Activated gamma-delta T cell treated with anti-CD3 and anti-CD28 coated beads, Interleukin-2, amount 50 U/mL, for 16 hours (primary cell): Measurements from ENCODE around the gene IPO9.
"Not testable (repeated sequence)": the region's sequence is repeated elsewhere in the genome, so short reads cannot be mapped to it uniquely, and the experiment has no call there.

Experiments
- DNase-seq: peaks from one replicate; pipeline ENCODE4 v3.0.0-alpha.2; 2020; ENCODE audit warnings: low read depth

The IPO9 gene

DNA sequence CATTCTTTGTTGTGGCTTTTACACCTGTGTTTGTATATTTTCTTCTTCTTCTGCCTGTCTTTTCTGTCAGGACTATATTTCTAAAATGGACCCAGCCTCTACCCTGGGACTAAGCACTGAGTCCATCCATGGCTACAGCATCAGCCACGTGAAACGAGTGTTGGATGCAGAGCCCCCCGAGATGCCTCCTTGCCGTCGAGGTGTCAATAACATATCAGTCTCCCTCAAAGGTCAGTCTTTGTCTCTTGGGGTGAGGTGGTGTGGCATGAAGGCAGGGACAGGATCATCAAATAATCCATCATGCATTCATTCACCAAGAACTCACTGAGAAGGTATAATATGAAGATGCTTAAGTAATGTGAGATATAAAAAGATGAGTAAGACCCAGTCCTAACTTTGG, 19.1 kb upstream of the IPO9 start:
- no peak for DNase-seq

DNA sequence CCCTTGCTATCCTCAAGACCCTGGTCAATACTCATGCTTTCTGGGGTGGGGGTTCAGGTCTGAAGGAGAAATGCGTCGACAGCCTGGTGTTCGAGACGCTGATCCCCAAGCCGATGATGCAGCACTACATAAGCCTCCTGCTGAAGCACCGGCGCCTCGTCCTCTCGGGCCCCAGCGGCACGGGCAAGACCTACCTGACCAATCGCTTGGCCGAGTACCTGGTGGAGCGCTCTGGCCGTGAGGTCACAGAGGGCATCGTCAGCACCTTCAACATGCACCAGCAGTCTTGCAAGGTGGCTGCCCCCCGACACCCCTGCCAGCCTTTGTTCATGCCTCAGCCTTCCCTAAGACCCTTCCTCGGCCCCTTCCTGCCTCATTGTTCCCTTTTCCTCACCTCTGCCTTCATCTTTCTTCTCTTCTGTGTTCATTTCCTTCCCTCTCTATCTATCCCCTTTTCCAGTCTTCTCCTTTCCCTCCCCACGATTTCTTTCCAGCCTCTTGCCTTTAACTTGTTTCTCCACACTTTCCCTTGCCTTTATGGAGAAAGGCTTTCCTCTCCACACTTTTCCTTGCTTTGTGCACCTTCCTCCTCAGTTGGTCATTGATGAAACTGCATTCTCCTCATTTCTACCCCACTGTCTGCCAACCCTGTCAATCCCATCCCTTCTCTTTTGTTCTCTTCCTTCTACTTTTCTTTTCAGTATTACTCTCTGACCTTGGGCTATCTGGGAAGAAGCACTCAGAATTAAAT, 18.3 kb upstream of the IPO9 start:
- no peak for DNase-seq

DNA sequence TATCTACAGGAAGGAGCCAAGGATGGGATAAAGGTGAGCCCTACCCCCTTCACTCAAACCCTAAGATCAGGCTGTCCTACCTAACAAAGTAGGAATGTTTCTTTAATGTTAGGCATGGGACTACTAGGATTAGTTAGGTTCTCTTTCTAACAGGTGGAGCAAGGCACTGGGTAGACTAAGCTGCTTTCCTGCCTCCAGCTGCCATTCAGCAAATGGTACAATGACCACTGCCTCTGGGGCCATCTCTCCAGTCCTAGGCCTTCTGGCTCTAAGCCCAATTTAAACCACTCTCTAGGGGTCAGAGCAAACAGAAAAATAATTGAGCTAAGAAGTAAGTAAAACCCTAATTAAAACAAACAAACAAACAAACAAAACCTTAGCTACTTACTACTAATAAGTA, 15.7 kb upstream of the IPO9 start:
- no peak for DNase-seq

DNA sequence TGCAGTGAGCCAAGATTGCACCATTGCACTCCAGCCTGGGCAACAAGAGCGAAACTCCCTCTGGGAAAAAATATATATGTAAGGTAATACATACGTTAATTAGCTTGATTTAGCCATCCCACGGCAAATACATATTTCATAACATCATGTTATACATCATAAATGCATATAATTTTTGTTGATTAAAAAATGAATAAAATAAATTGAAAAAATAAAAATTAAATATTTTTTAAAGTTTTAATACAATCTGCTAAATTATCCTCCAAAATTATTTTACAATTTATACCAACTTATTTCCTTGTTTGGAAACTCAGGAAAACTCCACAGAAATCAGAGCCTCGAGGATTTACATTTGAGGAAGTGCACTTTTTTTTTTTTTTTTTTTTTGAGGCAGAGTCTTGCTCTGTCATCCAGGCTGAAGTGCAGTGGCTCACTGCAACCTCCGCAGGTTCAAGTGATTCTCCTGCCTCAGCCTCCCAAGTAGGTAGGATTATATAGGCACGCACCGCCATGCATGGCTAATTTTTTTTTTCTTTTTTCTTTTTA, 12.6 kb upstream of the IPO9 start:
- no peak for DNase-seq

DNA sequence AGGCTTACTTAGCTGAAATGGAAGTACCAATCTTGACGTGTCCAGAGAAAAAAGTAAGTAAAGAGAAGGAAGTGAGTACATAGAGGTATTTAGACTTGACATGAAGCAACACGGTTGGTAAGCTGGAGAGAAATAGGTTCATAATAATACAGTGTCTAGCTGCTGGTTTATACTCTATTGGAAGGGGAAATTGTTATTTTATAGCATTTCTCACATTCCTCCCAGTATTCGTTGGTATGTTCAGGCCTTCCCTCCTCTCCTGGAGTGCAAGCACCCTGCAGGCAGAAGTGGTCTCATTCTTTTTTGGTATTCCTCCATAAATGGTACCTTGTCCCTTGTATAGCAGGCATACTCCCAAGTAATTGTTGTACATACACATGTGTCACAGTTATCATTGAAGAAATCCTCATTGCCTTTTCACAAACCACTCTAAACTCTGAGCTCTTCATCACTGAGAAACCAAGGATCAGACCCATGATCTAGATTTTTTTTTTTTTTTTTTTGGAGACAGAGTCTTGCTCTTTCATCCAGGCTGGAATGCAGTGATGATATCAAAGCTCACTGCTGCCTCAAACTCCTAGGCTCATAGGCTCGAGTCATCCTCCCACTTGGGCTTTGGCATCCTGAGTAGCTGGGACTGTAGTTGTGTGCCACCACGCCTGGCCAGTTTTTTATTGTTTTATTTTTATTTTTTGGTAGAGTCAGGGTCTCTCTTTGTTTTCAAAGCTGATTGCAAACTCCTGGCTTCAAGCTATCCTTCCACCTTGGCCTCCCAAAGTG, 9.8 kb upstream of the IPO9 start:
- no peak for DNase-seq

DNA sequence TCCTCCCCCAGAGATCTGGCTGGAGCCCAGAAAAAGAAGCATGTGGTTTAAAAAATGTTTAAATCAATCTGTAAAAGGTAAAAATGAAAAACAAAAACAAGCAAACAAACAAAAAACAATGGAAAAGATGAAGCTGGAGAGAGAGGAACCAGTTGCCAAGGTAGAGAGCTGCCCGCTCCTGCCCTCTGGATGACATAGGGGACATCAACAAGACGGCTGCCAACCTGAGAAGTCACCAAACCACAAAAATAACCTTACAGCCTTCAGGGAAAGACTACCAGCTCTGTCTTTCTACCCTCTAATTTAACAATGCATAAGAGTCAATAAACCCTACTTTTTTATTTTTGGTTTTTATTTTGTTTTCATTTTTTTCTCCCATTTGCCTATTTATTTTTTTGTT, 8.5 kb upstream of the IPO9 start:
- DNase-seq: no peak

DNA sequence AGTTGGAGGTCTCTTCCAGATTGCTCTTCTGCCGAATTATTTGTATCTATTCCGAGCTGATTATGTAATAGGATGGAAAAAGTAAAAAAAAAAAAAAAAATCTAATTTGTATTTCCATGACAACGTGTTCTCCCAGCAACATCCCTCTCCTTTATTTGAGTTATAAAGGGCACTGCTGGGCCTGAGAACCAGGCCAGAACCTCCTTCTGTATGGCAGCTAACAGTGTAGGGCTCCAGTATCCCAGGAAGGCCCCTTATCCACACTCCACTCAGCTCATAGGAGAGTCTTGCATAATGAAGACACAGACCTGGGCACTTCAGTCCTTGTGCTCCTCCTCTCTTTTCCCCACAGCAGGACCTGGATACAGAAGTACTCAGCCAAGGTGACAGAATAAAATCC, 3.7 kb upstream of the IPO9 start:
- no peak for DNase-seq

DNA sequence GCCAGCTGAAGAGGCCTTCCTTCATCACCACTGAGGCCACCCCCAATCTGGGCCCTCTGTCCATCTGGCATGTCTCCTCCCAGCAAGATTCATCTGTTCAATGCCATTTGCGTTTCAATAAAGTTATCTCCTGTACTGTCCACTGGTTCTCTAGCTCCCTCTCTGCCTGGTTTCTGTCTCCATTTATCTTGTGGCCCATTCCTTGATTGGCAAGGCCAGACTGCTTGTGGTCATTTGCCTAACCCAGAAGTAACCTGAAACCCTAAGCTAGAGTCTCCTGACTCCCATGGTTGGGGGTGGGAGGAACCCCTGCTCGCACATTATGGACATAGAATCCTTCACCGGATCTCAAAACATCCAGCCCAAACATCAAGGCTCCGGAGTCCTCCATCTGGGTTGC, 2.1 kb upstream of the IPO9 start:
- no peak for DNase-seq

DNA sequence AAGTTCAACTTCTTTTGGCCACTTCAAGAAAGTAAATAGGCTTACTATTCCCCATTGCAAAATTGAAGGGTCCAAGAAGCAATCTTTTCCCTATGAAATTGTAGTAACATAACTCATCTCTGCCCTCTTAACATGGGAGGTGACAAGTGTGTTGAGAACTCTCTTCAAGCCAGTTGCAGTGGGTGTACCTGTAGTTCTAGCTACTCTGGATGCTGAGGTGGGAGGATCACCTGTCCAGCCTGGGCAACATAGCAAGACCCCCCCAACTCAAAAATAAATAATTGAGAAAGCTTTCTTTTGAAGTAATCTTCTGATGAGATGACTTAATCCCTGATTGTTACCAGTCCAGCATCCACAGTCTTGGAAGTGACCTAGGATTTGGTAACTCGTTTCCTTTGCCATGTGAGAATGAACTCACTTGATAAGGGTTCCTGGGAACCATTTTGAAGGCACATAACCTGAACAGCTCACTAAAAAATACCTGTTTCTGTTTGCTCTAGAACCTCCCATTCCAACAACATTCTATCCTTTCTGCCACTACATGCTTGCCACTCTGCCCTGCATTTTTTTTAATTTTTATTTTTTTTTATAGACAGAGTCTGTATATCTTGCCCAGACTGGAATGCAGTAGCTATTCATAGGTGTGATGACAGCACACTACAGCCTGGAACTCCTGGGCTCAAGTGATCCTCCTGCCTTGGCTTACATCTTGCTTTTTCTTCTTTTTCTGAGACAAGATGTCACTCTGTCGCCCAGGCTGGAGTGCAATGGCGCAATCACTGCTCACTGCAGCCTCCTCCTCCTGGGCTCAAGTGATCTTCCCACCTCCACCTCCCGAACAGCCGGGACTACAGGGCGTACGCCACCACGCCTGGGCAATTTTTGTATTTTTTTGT, 1.4 kb upstream of the IPO9 start:
- DNase-seq: no peak

DNA sequence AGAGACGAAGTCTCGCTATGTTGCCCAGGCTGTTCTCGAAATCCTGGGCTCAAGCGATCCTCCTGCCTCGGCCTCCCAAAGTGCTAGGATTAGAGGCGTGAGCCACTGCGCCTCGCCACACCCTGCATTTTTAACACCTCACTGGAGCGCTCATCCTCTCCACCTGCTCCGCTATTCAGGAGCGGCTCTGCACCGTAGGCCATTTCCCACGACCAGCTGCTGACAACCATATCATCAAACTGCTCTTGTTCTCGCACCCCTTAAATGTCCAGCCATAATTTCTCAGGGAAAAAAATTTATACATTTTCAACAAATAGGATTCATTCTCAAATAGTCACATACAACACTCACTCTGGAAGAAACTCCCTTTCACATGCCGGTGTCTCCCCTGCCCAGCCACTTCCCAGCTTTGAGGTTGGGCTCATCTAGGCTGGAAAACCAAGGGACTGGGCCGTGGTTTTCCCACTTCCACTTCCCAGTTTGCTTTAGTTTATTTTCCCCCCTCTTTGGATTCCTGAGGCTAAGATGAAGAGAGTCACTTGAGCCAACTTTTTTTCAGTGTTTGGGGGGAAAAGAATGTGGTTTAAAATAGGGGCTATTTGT, 639 bp upstream of the IPO9 start:
- DNase-seq: no peak

DNA sequence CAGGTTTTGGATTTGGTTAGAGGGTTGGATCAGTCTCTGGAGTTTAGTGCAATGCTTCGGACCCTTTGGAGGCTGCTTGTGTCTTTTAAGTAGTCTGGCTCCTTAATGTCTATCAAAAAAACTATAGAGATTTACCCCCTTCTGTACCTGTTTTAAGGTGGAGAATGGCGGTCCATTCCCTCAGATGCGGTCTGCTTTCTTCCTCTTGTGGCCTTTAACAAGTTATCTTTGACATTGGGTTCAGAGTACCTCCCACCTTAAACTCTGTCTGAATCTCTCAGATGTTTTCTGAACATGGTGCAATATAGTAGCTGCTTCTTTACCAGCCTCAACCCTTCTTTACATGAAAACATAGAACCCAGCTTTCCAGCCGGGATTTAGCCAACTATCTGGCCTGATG, 2.4 kb downstream of the IPO9 start:
- DNase-seq: no peak

DNA sequence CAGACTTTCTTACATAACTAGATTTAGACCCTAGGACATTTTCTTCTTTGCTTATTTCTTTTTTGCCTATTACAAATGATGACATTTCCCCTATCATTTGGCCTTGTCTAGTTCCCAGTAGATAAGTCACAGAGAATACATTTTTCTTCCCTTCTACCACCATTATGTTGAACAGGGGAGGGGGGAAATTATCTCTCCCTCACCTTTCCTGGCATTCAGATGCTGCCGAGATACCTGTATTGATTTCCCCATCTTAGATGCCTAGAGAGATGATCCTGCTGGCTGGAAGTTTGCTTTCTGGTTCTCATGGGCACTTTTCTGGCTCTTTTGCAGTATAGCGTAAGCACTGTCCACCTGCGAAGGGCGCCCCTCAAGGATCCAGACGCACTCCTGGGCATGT, 5.7 kb downstream of the IPO9 start:
- DNase-seq: no peak

DNA sequence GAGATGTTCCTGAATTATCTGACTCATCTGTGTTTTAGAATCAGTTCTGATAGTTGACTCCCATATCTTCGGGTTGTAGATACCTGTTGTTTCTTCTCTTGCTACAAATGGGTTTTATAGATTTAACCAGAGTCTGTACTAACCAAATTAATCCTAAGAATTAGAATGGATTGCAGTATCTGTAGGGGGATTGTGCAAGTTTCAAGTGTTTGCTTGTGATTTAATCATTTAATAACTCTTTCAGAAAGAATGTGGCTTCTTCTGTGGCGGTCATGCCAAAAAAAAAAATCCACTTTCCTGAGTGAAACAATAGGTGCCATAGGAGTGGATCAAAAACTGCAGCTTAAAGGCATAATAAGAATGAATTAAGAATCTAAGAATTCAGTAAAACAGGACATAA, 9.4 kb downstream of the IPO9 start:
- DNase-seq: no peak

DNA sequence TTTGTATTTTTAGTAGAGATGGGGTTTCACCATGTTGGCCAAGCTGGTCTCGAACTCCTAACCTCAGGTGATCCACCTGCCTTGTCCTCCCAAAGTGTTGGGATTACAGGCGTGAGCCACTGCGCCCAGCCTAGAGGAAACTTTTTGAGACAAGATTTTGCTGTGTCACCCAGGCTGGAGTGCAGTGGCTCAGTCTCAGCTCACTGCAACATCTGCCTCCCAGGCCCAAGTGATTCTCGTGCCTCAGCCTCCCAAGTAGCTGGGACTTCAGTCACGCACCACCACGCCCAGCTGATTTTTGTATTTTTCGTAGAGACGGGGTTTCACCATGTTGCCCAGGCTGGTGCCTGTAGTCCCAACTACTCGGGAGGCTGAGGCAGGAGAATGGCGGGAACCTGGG, 10.1 kb downstream of the IPO9 start:
- DNase-seq: not testable (repeated sequence)

DNA sequence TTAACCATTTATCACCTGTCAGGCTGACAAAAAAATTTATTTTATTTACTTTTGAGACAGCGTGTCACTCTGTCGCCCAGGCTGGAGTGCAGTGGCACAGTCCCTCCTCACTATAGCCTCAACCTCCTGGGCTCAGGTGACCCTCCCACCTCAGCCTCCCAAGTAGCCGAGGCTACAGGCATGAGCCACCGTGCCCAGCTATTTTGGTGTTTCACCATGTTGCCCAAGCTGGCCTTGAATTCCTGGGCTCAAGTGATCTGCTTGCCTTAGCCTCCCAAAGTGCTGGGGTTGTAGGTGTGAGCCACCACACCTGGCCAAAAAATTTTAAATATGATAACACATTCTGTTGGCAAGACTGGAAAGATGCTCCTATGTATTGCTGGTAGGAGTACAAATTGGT, 11.1 kb downstream of the IPO9 start:
- DNase-seq: no peak

DNA sequence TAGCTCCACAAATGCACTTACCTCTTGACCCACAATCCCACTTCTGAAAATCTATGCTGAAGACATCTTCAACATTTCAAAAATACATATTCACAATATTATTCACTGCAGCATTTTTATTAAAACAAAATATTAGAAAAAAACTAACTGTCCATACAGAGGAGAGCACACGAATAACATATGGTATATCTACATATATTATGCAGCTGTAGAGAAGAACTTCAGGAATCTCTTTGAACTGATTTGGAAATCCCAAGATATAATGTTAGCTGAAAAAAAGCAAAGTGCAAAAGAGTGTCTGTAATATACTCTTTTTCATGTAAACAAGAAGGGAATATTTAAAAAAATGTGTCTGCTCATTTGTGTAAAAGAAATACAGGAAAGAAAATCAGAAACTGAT, 11.5 kb downstream of the IPO9 start:
- DNase-seq: no peak

DNA sequence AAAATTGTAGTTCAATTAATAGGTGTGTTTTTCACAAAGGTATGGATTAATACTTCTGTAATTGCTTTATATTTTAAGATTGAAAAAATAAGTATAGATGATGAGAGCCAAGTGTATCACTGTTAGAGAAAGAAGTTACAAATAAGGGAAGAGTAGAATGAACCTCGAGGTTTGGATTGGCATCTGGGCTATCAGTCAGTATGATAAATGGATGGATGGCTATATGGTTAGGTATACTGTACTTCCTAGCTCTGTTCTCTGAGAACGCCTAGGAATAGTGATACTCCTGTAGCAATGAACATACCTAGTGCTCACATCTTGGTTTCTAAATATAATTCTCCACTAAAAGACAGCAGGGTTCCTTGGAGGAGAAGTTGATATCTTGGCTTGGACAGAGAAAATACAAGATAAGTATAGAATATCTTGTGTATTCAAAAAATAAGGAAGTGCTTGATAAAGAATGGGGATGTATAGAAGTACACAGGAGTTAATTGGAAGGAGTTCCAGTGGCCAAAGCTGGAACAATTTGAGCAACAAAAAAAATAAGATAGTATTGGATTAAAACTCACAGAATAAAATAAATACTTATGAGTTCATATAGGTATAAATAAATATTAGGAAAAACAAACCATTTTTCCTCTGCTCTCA, 12.4 kb downstream of the IPO9 start:
- DNase-seq: no peak

DNA sequence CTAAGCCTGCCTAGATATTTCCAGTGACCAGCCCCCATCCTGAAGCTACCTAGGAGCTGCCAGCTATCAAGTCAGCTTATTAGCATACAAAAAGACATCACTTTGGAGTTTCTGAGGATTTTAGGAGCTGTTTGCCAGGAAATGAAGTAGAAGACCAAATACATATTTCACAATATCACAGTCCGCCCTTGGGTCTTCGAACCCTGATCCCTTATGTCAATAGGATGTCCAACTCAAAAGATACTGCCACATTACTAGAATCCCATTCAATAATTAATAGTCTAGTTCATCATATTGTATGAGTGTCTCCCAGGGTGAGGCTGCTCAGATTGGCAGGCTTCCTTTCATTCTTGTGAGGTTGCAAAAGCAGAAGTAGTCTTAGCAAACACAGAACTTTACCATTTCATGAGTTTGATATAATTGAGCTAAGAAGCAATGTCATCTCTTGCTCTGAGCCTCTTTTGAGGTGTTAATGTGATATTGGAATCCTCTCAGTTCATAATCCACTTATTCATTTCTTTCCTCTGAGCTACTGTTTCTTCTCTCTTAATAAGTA, 13.6 kb downstream of the IPO9 start:
- DNase-seq: no peak

DNA sequence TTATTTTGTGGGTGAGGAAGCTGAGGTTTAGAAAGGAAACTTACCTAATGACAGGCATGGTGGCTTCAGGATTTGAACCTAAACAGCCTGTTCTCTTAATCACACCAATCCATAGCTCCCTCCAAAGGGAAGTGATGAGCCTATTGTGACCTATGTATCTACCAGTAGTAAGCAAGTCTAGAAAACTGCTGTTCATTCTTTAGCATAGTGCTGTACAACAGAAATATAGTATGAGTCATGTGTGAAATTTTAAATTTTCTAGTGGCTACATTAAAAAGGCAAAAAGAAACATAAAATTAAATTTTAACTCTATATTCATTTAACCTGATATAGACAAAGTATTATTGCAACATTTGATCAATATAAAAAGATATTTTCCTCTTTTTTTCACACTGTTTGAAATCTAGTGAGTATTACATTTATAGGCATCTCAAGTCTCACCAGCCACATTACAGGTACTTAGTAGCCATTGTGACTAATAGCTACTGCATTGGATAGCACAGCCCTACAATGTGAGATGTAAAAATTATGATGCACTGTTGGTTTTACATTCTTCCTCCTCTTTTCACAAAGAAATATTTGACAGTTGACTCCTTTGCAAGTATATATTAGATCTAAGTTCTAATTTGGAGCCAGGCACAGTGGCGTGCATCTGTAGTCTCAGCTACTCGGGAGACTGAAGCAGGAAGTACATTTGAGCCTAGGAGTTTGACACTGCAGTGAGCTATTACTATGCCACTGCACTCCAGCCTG, 16.6 kb downstream of the IPO9 start:
- DNase-seq: no peak

DNA sequence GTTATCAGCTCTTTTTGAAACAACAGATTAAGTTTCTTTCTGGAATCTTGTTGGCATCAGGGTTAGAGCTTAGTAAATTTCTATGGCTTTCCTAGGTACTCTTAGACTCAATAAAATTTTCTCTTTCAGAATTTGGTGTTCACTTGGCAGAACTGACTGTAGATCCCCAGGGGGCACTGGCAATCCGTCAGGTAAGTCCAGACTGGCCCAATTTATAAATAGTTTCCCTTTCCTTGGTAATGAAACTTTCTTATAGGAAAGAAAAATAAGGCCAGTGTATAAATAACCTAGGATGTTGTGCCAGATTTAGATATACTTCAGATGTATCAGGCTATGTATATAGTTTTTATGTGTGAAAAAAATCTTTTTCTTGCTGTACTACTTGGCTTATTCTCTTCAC, 18.2 kb downstream of the IPO9 start:
- DNase-seq: no peak

DNA sequence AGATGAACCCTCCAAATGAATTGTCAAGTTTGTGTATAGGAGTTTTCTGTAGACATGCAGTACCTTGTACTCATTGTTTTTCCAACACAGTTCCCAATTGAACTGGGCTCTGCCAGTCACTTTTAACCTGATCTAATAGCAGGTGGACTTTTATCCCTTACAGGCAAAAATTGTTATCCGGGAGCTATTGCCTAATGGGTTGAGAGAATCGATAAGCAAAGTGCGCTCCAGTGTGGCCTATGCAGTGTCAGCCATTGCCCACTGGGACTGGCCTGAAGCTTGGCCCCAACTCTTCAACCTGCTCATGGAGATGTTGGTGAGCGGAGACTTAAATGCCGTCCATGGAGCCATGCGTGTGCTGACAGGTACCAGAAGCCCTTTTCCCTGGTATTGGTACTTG, 19.3 kb downstream of the IPO9 start:
- DNase-seq: no peak
